Measurements from ENCODE around the gene DPP6.

DNA sequence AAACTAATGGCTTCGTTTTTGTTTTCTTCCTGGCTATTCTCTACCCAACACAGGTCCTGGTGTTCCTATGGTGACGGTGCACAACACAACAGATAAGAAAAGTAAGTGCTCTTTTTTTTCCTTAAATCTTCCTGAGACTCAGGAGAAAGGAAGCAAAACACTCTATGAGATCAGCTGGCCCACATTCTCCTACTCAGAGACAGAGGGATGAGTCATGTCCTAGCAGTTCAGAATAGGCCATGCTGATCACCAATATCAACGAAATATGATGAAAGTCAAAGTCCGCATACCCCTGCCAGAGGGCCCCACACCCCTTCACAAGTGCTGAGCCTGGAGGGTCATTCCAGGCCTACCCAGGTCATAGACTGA lies 801.5 kb downstream of the DPP6 start:
- TF ChIP-seq, protein P1, sequence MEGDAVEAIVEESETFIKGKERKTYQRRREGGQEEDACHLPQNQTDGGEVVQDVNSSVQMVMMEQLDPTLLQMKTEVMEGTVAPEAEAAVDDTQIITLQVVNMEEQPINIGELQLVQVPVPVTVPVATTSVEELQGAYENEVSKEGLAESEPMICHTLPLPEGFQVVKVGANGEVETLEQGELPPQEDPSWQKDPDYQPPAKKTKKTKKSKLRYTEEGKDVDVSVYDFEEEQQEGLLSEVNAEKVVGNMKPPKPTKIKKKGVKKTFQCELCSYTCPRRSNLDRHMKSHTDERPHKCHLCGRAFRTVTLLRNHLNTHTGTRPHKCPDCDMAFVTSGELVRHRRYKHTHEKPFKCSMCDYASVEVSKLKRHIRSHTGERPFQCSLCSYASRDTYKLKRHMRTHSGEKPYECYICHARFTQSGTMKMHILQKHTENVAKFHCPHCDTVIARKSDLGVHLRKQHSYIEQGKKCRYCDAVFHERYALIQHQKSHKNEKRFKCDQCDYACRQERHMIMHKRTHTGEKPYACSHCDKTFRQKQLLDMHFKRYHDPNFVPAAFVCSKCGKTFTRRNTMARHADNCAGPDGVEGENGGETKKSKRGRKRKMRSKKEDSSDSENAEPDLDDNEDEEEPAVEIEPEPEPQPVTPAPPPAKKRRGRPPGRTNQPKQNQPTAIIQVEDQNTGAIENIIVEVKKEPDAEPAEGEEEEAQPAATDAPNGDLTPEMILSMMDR (IDR thresholded peaks at IDR 0.05) = no peak
- TF ChIP-seq POLR2A (IDR thresholded peaks at IDR 0.05) = no peak

Data from Peyer's patch (tissue), 4 donors.